HG03521 (cell line): ENCODE data around the gene RRP9.
"Not testable (repeated sequence)": the region's sequence is repeated elsewhere in the genome, so short reads cannot be mapped to it uniquely, and the experiment has no call there.

Experiments
- ATAC-seq: cut with Tn5 transposase; IDR thresholded peaks from one replicate; pipeline ENCODE4 v1.9.1; 2021; ENCODE audit warnings: mild to moderate bottlenecking, moderate library complexity; ENCODE audit not compliant: unreplicated experiment

RRP9 gene

DNA sequence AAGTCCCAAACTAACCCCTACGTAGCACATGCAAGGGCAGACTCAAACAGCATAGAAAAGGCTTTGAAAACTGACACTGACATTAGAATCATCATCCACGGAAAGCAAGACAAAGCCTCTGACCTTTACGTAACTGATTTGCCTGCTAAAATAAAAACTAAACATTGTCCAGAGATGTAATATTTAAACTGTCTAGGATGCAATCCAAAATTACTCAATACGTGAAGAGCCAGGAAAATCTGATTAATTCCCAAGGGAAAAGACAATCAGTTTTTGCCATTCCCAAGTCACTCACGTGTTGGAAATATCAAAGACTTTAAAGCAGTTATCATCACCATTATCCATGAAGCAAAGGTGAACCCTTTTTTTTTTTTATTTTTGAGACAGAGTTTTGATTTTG lies 25.3 kb downstream of the RRP9 start:
- ATAC-seq, result no peak

- ATAC-seq, result no peak
Observed at GRCh38 chr3:51908026-51908425, 33.7 kb downstream of the RRP9 start.

DNA sequence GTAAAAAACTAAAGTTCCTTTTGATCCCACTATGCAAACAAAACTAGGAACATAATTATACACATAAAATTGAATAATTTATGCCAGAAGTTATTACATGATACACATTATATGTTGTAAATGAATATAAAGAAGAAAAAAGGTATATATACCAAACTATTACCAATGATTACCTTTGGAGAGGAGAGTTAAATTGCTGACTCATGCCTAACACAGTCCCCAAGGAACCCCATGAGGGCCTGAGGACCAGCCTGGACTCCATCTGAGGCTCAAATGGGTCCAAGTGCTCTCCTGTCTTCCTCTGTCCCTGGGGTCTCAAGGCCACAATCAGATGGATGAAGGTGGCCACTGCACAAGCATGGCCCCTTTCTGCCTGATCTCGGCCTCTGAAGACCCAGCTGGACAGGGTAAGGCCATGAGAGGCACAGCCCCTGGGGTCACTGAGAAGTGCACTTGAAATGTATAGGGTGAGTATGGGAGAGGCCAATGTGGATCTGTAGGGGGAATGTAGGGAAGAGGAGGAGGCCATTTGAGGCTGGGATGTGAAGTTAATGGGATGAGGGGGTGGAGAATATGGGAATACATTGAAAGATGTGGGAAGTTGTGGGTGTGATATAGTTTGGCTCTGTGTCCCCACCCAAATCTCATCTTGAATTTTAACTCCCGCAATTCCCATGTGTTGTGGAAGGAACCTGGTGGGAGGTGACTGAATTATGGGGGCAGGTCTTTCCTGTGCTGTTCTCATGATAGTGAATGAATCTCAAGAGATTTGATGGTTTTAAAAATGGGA lies 37.5 kb downstream of the RRP9 start:
- ATAC-seq, result no peak

- not testable (repeated sequence) for ATAC-seq
Observed at GRCh38 chr3:51902361-51902760, 39.3 kb downstream of the RRP9 start.

DNA sequence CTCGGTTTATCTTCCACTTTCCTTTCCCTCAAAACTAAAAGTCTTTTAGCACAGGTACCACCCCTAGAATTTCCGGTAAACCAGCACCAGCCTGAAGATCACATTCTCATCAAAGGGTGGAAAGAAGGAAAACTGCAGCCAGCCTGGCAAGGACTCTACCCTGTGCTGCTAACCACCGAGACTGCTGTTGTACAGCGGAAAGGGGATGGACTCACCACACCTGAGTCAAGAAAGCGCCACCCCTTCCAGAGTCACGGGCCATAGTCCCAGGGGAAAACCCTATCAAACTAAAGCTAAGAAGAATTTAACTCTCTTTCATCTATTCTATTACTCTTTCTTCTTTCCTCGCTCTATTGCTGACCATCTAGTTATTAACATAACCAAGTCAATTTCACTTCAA lies 41.7 kb downstream of the RRP9 start:
- not testable (repeated sequence) for ATAC-seq

DNA sequence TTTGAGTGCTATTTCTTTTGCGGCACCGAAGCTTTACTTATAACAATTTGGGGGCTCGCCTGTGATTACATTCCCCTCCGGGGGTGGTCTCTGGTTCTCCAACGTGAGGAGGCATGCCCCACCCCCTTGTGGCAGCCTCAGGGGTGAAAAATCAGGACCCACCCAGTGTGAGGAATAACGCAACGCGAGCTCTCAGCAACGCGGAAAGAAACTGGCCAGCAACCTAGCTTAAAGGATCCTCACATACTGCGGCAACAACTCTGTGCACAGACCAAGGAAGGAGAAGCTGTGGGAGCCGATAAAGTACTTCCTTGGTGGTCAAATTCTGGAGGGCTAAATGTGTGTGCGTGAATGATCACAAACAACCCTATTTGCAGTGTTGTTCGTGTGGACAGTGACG lies 44.3 kb downstream of the RRP9 start:
- no peak for ATAC-seq

- ATAC-seq, result no peak
Observed at GRCh38 chr3:51896607-51897305, 44.9 kb downstream of the RRP9 start.

- ATAC-seq, result no peak
Observed at GRCh38 chr3:51894939-51895338, 46.8 kb downstream of the RRP9 start.

- ATAC-seq, result no peak
Observed at GRCh38 chr3:51894391-51894790, 47.3 kb downstream of the RRP9 start.

GRCh38 chr3:51891242-51892039 lies 50.3 kb downstream of the RRP9 start:
- no peak for ATAC-seq

DNA sequence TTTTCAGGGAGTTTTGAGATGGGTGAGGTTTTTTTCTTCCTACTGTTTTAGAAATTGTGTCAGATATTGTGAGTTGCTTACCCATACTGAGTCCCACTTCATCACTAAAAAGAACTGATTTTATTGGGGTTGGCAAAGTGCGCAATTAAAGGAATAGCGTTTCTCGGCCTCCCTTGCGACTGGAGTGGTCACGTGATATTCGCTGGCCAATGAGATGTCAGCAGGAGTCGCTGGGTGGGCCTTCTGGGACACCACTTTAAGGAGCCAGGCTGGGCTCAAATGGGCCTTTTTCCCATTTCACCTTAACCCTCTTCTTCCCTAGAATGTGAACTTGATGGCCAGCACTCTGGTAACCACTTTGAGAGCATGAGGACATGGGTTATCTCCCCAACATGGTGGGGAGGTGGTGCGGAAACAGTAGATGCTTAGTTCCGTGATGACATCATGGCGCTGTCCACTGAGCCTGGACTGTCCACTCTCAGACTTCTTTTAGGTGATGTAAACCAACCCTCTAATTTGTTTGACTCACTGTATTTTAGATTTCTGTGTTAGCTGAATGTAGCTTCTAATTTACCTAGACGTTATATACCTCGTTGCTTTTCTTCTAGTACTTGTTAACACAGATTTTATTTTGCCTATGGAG lies 53.1 kb downstream of the RRP9 start:
- no peak for ATAC-seq

GRCh38 chr3:51887620-51888019 lies 54.1 kb downstream of the RRP9 start:
- ATAC-seq, result no peak

- ATAC-seq, result no peak
Observed at GRCh38 chr3:51886447-51886846, 55.3 kb downstream of the RRP9 start.
